Measurements from ENCODE around the gene MS4A3.

DNA sequence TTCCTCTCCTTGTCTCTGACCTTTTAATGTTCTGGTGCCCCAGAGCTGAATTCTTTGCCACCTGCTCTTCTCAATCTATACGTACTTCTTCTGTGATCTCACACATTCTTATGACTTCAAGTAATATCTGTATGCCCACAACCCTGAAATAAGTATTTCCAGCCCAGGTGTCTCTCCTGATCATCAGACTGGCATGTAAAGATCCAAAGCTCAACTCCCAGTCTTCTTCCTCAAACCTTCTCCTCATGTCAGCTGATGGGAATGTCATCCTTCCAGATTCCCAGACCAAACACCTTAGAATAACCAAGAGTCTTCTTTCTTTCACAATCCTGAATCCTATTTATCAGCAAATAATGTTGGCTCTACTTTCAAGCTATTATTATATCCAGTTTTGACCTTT, 9.3 kb downstream of the MS4A3 start:
- TF ChIP-seq CTCF (IDR thresholded peaks at IDR 0.05), result no peak
- no peak for TF ChIP-seq POLR2A (IDR thresholded peaks at IDR 0.05)
